ENCODE results near the gene CLN6. TPM values are rescaled to one million over a fixed set of nuclear protein-coding genes. Genes with fewer than 3 reads are reported as not detected.

The CLN6 gene
- total RNA-seq, 1 experiment from 2014 or later, result 32.5 TPM

DNA sequence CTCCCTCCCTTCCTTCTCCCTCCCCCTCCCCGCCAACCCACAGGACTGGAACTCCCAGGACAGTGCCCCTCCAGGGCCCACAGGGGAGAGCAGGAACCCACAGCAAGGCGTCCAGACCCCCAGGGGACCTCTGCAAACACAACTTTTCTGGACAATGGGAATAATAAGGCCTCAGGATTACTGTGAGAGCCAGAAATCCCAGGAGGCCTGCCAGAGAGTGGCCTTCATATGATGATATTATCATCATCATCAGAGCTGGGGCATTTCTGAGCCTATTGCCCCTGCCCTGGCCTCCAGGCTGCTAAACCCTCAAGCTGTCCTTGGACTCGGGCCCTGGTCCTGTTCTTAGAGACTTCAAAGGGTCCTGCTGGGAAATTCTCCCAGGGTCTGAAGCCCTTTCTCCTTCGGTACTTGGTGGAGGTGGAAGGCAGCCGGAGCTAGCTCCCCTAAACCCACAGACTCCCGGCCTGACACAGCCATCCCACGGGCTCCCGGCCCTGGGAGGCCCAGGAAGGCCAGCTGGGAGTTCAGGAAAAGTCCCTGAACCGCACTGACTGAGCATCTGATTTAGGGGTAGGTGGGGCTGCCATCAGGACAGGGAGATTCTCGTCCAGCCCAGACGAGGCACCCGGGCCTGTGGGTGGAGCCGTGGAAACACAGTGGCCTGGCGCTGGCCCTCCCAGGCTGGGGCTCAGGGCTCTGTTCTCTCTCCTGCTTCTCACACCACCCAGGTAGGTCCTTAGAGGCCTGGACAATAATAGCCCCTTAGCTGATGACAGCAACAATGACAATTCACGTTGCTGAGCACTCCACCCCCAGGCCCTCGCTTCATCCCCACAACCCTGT lies 29.3 kb downstream of the CLN6 start:
- Histone ChIP-seq H3K27me3 (ENCODE audit: control insufficient read depth, insufficient read depth, low read length) (no peaks in the 10 kb centered on the region), H3K36me3 (replicated peaks; ENCODE audit: control insufficient read depth, insufficient read depth, low read length) (no peaks in the 10 kb centered on the region; the same call in 1 of the 2 replicates), H3K4me3 (ENCODE audit: insufficient read depth, low read depth, low read length) (no peak overlapping the region)
- DNase-seq, result peak; percentile 65

DNA sequence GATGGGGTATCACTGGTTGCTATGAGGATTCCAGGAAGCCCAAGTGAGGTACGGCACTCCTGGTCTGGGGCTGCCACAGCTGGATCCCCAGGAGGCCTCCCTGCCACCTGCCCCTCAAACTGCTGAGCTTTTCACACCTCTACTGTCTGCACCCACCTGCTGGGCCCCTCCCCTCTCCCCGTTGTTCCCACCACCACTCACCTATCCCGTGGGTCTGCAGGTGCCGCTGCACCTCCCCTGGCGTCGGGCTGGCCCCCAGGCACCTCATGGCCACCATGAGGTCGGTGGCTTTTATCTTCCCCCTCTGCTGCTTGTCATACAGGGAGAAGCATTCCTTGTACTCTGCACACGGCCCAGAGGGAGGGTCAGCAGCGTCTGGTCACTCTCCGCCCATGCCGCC lies 30.2 kb downstream of the CLN6 start:
- H3K4me3 ChIP-seq (ENCODE audit: insufficient read depth, low read depth, low read length), result no peak overlapping the region
- H3K27me3 ChIP-seq (ENCODE audit: control insufficient read depth, insufficient read depth, low read length), result no peaks in the 10 kb centered on the region
- peak; percentile 52 for DNase-seq
- H3K36me3 ChIP-seq (replicated peaks; ENCODE audit: control insufficient read depth, insufficient read depth, low read length), result no peaks in the 10 kb centered on the region; the same call in 1 of the 2 replicates

DNA sequence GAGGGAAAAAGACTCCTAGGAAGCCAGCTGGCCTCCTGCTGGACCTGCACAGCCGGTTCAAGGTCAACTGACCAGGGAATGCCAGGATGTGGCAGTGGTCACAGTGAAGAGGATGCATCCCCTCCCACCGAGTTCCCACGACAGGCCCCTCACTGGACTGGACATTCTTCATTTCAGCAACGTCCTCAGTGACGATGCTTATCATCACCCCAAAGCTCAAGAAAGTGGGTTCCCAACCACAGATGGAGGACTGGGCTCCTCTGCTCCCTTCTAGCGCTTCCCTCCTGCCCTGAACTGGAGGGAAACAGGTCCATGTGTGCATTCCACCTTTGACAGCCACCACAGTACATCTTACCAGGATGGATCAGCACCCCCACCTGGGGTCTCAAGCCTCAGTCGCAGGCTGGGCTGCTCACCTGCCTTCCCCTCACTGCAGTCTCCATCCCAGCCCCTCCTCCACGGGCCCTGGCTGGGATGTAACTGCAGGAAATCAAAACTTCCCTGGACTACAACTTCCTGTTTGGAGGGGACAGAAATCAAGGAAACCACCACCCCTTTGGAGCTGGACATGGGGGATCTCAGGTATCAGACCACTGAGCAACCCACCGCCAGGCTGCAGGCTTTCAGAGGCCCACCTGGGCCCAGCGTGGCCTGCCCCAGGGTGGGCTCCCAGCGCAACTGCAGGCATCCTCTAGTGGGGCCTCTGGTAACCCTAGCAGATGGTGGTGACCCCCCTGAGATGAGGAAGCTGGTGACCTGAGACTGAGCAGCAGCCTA lies 31.7 kb downstream of the CLN6 start:
- no peaks in the 10 kb centered on the region for H3K27me3 ChIP-seq (ENCODE audit: control insufficient read depth, insufficient read depth, low read length)
- peaks cover 5% of the 10 kb centered on the region for H3K36me3 ChIP-seq (replicated peaks; ENCODE audit: control insufficient read depth, insufficient read depth, low read length)
- DNase-seq, result peak; percentile 52
- no peak overlapping the region for H3K4me3 ChIP-seq (ENCODE audit: insufficient read depth, low read depth, low read length)

DNA sequence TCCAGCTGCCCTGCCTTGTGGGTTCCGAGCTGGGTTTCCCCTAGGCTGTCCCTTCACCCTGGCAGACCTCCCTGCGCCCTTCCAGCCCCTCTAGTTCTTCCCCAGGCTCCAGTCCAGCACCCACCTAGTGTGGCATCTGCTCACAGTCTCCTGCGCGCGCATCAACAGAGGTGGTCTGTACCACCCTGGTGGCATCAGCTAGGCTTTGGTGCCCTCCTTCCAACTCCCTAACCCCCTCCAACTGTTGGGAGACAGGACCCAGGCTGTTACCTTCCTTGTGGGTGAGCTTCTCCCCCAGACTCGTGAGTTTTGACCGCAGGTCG lies 32.4 kb downstream of the CLN6 start:
- no peak for DNase-seq
- Histone ChIP-seq H3K36me3 (replicated peaks; ENCODE audit: control insufficient read depth, insufficient read depth, low read length) (peaks cover 8% of the 10 kb centered on the region), H3K4me3 (ENCODE audit: insufficient read depth, low read depth, low read length) (no peak overlapping the region), H3K27me3 (ENCODE audit: control insufficient read depth, insufficient read depth, low read length) (no peaks in the 10 kb centered on the region)

DNA sequence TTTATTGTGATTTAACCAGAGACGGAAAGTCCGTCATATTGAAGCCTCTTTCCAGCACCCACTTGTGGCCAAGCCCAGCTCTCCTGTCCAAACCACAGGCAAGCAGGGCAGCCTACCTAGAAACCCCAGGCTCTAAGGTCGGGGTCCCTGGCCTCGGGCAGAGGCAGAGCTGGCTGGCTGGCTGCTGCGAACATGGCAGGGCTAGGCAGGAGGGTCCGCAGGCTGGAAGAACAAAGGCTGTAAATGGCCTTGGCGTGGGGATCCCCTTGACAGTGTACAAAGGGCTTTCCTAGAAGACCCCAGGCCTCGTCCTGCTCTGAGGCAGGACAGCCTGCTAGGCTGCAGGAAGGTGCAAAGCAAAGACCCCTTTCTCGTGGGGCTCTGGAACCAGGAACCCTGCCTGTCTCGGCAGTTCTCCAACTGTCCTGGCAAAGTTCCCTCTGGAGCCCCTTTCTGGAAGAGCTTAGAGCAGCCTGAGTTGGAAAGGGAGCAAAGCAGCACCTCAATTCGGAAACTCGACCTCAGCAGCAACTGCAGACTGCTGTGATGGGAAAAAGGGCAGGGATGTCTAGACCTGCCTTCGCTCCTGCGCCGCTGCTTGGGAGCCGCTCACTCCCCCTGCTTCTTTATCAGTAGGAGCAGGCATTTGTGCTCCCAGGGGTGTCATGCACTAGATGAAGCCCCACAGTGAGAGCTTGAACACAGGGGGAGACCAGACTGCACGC lies 32.9 kb downstream of the CLN6 start:
- H3K27me3 ChIP-seq (ENCODE audit: control insufficient read depth, insufficient read depth, low read length), result no peaks in the 10 kb centered on the region
- H3K36me3 ChIP-seq (replicated peaks; ENCODE audit: control insufficient read depth, insufficient read depth, low read length), result peaks cover 8% of the 10 kb centered on the region
- H3K4me3 ChIP-seq (ENCODE audit: insufficient read depth, low read depth, low read length), result no peak overlapping the region
- DNase-seq, result peak; percentile 37

DNA sequence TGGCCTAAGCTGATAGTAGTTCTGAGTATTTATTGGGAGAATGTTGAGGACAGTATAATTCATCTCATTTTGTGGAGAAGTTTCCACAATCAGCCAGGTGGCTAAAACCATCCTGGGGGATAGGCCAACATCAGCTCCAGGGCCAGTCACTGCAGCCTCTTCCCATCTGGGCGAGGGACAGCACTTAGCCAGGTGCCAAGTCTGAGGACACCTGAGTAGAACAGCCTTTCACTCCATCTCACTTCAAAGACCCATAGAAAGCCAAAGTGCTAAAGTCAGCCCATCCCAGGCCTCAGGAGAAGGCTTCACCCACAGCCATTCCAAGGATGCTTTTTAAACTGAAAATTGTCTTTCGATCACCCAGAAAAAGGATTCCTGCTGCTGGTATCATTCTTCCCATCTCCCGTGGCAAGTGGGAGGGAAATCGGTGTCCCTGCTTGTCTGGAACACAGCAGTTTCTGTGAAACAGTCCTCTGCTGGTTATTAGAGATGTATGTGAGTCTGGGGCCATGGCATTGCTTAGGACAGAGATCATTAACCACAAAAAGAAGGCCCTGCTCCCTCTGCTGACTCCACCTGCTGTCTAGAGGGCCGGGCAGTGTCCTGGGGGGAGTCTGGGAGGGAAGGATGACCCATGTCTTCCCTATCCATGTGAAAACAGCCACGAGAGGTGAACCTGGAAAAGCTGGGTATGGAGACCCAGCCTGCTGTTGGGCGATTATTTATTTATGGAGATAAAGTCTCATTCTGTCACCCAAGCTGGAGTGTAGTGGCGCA lies 34.0 kb downstream of the CLN6 start:
- no peak overlapping the region for H3K4me3 ChIP-seq (ENCODE audit: insufficient read depth, low read depth, low read length)
- peaks cover 8% of the 10 kb centered on the region for H3K36me3 ChIP-seq (replicated peaks; ENCODE audit: control insufficient read depth, insufficient read depth, low read length)
- no peaks in the 10 kb centered on the region for H3K27me3 ChIP-seq (ENCODE audit: control insufficient read depth, insufficient read depth, low read length)
- DNase-seq, result peak; percentile 36

DNA sequence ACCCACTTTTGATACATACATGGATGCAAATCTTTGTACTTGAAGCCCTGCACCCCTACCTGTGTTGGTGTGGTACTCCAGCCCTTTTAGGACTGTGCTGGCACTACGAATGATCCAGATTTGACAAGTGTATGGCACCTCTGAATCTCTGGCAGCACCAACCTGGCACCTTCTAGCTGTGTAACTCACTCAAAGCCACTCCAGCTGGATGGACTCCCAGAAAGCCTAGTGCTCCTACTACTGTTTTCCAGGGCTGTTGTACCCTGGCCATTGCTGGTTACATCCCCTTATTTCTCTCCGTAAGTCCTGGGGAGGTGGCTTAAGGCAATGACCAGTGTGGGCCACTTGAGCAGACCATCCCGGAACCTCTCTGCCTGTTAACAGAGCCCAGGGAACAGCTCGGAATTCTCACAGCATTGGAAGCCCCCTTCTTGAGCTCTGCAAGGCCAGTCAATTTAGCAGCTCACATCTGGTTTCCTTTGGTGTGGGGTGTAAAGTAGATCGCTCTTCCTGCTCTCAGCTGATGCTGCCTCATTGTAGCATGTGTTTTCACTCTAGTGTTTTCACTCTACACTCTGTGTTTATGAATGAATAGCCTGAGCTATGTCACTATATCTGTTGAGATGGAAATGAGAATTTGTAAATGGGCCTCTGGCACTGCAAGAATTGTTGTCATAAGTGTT lies 36.6 kb downstream of the CLN6 start:
- Histone ChIP-seq H3K36me3 (replicated peaks; ENCODE audit: control insufficient read depth, insufficient read depth, low read length) (peaks cover 8% of the 10 kb centered on the region), H3K4me3 (ENCODE audit: insufficient read depth, low read depth, low read length) (no peak overlapping the region), H3K27me3 (ENCODE audit: control insufficient read depth, insufficient read depth, low read length) (no peaks in the 10 kb centered on the region)
- no peak for DNase-seq

DNA sequence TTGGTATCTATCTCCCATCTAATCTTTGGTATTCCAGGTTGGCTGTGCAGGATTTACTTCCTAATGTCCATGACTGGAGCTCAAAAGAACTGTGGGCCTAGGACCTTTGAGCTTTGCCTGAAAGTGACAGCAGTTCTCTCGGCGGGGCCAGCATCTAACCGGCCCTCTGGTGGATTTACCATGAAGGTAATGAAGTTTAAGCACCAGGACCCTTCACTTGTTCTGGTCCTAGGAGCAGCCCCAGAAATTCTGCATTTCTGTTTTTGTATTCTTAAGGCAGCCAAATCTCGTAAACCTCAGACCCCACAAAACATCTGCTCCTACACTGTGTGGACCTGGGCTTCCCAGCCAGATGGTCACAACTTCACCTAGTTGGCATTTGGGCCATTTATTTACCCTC lies 37.4 kb downstream of the CLN6 start:
- Histone ChIP-seq H3K27me3 (ENCODE audit: control insufficient read depth, insufficient read depth, low read length) (no peaks in the 10 kb centered on the region), H3K4me3 (ENCODE audit: insufficient read depth, low read depth, low read length) (no peak overlapping the region), H3K36me3 (replicated peaks; ENCODE audit: control insufficient read depth, insufficient read depth, low read length) (peaks cover 10% of the 10 kb centered on the region)
- DNase-seq, result peak; percentile 28

DNA sequence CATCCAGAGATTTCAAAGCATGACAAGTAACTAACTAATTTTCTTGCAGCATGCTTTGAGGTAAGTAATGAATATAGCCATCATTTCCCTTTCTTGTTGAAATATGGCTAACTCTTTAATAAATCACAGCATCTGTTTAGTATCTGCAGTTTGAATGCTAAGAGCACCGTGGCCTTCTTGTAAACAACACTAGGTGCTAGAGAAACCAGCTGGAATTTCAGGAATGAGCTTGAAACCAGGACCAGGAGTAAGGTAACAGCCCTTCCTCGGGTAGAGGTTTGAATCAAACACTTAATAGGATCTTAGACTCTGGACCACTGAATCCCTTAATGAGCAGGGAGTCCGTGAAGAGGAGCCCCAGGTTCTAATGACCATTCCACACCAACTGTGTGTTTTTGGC lies 38.0 kb downstream of the CLN6 start:
- Histone ChIP-seq H3K36me3 (replicated peaks; ENCODE audit: control insufficient read depth, insufficient read depth, low read length) (peaks cover 10% of the 10 kb centered on the region), H3K27me3 (ENCODE audit: control insufficient read depth, insufficient read depth, low read length) (no peaks in the 10 kb centered on the region), H3K4me3 (ENCODE audit: insufficient read depth, low read depth, low read length) (no peak overlapping the region)
- peak; percentile 30 for DNase-seq

DNA sequence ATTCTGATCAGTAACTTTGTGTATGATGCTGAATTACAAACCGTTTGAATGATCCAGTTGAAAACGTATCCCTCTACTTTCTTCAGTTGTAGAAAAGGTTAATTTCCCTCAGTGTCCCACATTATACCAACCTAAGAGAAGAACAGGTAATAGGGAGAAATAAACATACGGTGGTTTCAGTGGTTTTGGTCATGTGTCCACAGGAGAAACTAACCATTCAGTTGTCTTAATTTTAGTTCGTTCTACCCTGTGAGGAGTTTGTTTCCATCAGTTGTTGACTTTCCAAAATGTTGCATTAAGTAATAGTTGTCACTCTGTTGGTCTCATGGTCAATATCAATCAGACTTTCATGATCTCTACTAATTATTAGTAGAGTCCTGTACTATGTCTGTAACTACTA lies 39.5 kb downstream of the CLN6 start:
- H3K27me3 ChIP-seq (ENCODE audit: control insufficient read depth, insufficient read depth, low read length), result no peaks in the 10 kb centered on the region
- H3K4me3 ChIP-seq (ENCODE audit: insufficient read depth, low read depth, low read length), result no peak overlapping the region
- peaks cover 10% of the 10 kb centered on the region for H3K36me3 ChIP-seq (replicated peaks; ENCODE audit: control insufficient read depth, insufficient read depth, low read length)
- DNase-seq, result no peak

DNA sequence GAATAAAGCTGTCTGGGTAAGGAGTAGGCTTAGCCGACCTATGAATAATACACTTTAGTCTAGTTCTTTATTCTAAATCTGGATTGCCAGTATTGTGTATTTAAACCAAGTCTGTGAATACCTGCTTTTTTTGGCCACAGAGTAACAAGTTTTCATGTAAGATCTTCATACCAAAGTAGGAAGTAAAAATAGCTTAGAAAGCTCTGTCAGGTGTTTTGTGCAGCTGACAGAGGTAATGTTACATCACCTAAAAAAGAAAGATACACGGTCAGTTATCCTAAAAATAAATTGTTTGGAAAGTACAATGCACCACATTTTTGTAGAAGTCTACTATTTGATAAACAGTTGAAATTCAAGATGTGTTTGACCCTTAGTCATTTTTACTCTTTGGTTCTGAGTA lies 40.9 kb downstream of the CLN6 start:
- Histone ChIP-seq H3K4me3 (ENCODE audit: insufficient read depth, low read depth, low read length) (no peak overlapping the region), H3K36me3 (replicated peaks; ENCODE audit: control insufficient read depth, insufficient read depth, low read length) (peaks cover 11% of the 10 kb centered on the region), H3K27me3 (ENCODE audit: control insufficient read depth, insufficient read depth, low read length) (no peaks in the 10 kb centered on the region)
- no peak for DNase-seq

DNA sequence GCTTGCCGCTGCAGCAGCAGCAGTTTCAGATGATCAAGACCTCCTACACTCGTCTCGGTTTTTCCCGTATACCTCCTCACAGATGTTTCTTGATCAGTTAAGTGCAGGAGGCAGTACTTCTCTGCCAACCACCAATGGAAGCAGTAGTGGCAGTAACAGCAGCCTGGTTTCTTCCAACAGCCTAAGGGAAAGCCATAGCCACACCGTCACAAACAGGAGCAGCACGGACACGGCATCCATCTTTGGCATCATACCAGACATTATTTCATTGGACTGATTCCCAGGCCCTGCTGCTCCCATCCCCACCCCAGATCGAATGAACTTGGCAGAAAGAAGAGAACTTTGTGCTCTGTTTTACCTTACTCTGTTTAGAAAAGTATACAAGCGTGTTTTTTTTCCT lies 42.0 kb downstream of the CLN6 start:
- Histone ChIP-seq H3K4me3 (ENCODE audit: insufficient read depth, low read depth, low read length) (no peak overlapping the region), H3K36me3 (replicated peaks; ENCODE audit: control insufficient read depth, insufficient read depth, low read length) (peaks cover 8% of the 10 kb centered on the region; the same call in 1 of the 2 replicates), H3K27me3 (ENCODE audit: control insufficient read depth, insufficient read depth, low read length) (no peaks in the 10 kb centered on the region)
- no peak for DNase-seq

DNA sequence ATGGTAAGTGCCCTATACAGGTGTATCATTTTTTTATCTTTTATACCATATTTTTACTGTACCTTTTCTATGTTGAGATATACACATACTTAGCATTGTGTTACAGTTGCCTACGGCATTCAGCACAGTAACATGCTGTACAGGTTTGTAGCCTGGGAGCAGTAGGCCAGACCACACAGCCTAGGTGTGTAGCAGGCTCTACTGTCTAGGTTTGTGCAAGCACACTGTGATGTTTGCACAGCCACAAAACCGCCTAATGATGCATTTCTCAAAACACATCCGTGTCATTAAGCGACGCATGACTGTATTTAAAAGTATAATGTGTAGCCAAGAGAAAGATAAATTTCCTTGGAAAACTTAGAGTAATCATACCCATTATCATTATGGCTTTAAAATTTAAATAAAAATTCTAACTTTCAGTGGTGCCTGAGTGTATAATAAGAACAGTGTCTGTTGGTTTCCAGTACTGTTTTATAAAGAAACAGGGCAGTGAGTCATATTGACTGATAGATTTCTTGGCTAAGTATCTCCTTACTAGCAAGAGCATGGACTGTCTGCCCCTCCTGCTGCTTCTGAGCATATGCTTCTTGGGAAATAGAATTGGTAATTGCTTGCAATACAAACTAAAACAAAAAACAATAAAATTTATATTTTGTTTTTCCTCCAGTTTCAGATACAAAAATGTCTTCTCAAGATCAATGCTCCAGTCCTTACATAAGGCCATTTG lies 42.7 kb downstream of the CLN6 start:
- Histone ChIP-seq H3K36me3 (replicated peaks; ENCODE audit: control insufficient read depth, insufficient read depth, low read length) (peaks cover 7% of the 10 kb centered on the region; the same call in 1 of the 2 replicates), H3K27me3 (ENCODE audit: control insufficient read depth, insufficient read depth, low read length) (no peaks in the 10 kb centered on the region), H3K4me3 (ENCODE audit: insufficient read depth, low read depth, low read length) (no peak overlapping the region)
- no peak for DNase-seq
